Natural killer cell (primary cell): ENCODE results near the gene ITPRID1. TPM values are rescaled to one million over a fixed set of nuclear protein-coding genes. Genes with fewer than 3 reads are reported as not detected.

ENCODE experiments used
- ATAC-seq, 3 donors: fragments of 150-1000 bp in 2 of 3; fragments of 200-7000 bp in 1 of 3; cut with Tn5 transposase; 1 replicate in 1 of 3; 2 replicates in 2 of 3; pipeline ENCODE4 v1.10.0; 2021; ENCODE audit warnings: mild to moderate bottlenecking in 2 of 3, moderate library complexity in 2 of 3
- DNase-seq, 2 donors: peaks; one replicate each; pipeline versions ENCODE4 v3.0.0 to v3.0.0-alpha.2; 2013 to 2021; ENCODE audit warnings: mixed read lengths in 1 of 2
- H3K27ac ChIP-seq: one replicate; pipeline ENCODE4 v1.5.1; 2013; ENCODE audit warnings: mild to moderate bottlenecking, low read length
- H3K27me3 ChIP-seq: one replicate; pipeline ENCODE4 v1.6.1; 2013; ENCODE audit warnings: low read length; ENCODE audit not compliant: control insufficient read depth, insufficient read depth
- H3K36me3 ChIP-seq: one replicate; pipeline ENCODE4 v1.6.1; 2013; ENCODE audit warnings: low read length; ENCODE audit not compliant: control insufficient read depth, insufficient read depth
- H3K4me1 ChIP-seq: one replicate; pipeline ENCODE4 v1.6.1; 2013; ENCODE audit warnings: low read length; ENCODE audit not compliant: control insufficient read depth, insufficient read depth
- H3K4me3 ChIP-seq: one replicate; pipeline ENCODE4 v1.5.1; 2013; ENCODE audit warnings: low read length
- H3K9me3 ChIP-seq: one replicate; pipeline ENCODE4 v1.6.1; 2013; ENCODE audit warnings: low read length; ENCODE audit not compliant: control insufficient read depth, insufficient read depth
- H3K27ac Mint-ChIP-seq, 2 donors: one replicate each; pipeline ENCODE4 v1.8.0; 2022; ENCODE audit warnings: mild to moderate bottlenecking in 2 of 2, mixed read lengths in 2 of 2, moderate library complexity in 1 of 2
- H3K27me3 Mint-ChIP-seq, 2 donors: one replicate each; pipeline ENCODE4 v1.8.0; 2022; ENCODE audit warnings: low read depth in 2 of 2, mixed read lengths in 2 of 2
- H3K36me3 Mint-ChIP-seq: one replicate; pipeline ENCODE4 v1.8.0; 2022; ENCODE audit warnings: mixed read lengths
- H3K4me1 Mint-ChIP-seq, 2 donors: one replicate each; pipeline ENCODE4 v1.8.0; 2022; ENCODE audit warnings: mixed read lengths in 2 of 2
- H3K4me3 Mint-ChIP-seq: one replicate; pipeline ENCODE4 v1.8.0; 2022; ENCODE audit warnings: mild to moderate bottlenecking, moderate library complexity, mixed read lengths
- H3K9me3 Mint-ChIP-seq, 2 donors: one replicate each; pipeline ENCODE4 v1.8.0; 2022; ENCODE audit warnings: mixed read lengths in 2 of 2
- WGBS: methylation state at CpG from one replicate; pipeline ENCODE4 v1.1.7; 2013; ENCODE audit warnings: missing lambda C conversion rate; ENCODE audit not compliant: insufficient coverage; 5-methylcytosine and 5-hydroxymethylcytosine counted together
- intact Hi-C: fragments of 100-400 bp; cut with micrococcal nuclease; formaldehyde crosslinking; loops from one replicate; pipeline ENCODE4 v1.14.2; 2022
- total RNA-seq, 4 donors: library from RNA; stranded (reverse); fragments of 120-200 nt in 1 of 4; gene quantifications; one replicate each; pipeline versions ENCODE4 v1.2.3 to v1.2.4, GENCODE V29; 2013 to 2022
- TF ChIP-seq, protein P1 (sequence below): fragments of 200-600 bp; IDR thresholded peaks from one replicate; pipeline ENCODE4 v1.8.0; 2022; ENCODE audit warnings: antibody characterized with exemption

ITPRID1 gene
- total RNA-seq, 3 donors from 2014 or later (not counting 1 experiment from before 2014, with no cell fraction given), result not detected

DNA sequence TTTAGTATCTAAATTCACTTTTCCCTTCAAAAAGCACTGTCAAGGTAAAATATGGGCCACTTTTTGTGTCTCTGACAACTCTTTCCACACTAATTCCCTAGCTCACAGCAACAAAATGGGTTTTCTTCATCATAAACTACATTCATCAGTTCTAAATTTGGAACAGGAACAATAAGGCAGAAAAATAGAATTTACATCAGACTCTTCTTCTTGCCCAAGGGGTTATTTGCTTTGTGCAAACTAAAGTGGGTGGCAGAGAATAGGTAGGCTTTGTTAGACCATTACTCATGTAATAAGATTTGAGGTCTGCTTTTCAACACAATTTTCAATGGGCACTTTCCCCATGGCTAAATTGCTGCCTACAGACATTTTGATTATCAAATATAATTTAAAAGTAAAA lies 155.6 kb downstream of the ITPRID1 start:
- no peak overlapping the region for H3K4me3 ChIP-seq
- peaks cover 3% of the 10 kb centered on the region for H3K9me3 ChIP-seq
- TF ChIP-seq, protein P1, sequence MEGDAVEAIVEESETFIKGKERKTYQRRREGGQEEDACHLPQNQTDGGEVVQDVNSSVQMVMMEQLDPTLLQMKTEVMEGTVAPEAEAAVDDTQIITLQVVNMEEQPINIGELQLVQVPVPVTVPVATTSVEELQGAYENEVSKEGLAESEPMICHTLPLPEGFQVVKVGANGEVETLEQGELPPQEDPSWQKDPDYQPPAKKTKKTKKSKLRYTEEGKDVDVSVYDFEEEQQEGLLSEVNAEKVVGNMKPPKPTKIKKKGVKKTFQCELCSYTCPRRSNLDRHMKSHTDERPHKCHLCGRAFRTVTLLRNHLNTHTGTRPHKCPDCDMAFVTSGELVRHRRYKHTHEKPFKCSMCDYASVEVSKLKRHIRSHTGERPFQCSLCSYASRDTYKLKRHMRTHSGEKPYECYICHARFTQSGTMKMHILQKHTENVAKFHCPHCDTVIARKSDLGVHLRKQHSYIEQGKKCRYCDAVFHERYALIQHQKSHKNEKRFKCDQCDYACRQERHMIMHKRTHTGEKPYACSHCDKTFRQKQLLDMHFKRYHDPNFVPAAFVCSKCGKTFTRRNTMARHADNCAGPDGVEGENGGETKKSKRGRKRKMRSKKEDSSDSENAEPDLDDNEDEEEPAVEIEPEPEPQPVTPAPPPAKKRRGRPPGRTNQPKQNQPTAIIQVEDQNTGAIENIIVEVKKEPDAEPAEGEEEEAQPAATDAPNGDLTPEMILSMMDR, result no peak
- no peaks in the 10 kb centered on the region for H3K4me1 ChIP-seq
- H3K36me3 ChIP-seq, result no peaks in the 10 kb centered on the region
- H3K27ac ChIP-seq, result no peak overlapping the region
- H3K4me1 Mint-ChIP-seq, result peaks cover 0 to 4% of the 10 kb centered on the region in 2 donors
- no peaks in the 10 kb centered on the region for H3K27me3 ChIP-seq
- intact Hi-C loops, result no loop called here
- no peak overlapping the region for H3K27ac Mint-ChIP-seq
- H3K27me3 Mint-ChIP-seq, result peaks cover 0 to 2% of the 10 kb centered on the region in 2 donors
- H3K4me3 Mint-ChIP-seq, result no peak overlapping the region
- peaks cover 4 to 9% of the 10 kb centered on the region in 2 donors for H3K9me3 Mint-ChIP-seq
- no peaks in the 10 kb centered on the region for H3K36me3 Mint-ChIP-seq
- ATAC-seq (no peak), DNase-seq (no peak)

DNA sequence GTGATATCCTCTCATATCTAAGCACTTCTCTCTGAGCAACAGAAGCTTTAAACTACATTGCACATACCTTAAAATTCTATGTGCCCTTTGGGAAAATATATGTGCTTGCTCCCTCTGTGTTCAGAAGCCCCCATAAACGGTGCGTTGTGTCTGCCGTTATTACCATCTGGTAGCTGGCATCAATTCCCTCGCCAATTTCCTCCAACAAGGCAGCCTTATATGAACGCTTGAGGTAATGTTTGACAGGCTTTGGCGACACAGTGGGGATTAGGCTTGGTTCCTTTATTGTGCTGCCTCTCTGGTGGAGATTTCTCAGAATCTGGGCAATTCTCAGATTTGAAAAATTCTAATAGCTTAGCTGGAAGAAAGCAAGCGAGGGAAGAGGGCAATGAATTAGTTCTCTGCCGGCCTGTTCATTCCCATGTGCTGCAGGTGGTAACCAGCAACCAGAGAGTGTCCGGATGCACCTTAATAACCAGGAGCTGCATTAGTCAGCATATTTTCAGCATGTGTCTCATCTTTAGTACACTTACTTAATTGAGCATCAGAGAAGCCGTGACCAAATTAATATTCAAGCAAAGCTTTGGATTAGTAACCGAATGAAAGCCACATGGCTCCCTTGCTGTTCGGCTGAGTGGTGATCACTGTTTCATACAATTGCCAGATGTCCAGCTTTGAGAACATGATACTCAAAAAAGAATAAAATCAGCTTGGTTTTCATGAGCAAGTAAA lies 165.8 kb downstream of the ITPRID1 start:
- Mint-ChIP-seq H3K4me1 (no peaks in the 10 kb centered on the region), H3K4me3 (no peak overlapping the region), H3K27ac (no peak overlapping the region), H3K9me3 (no peaks in the 10 kb centered on the region), H3K36me3 (no peaks in the 10 kb centered on the region), H3K27me3 (no peaks in the 10 kb centered on the region)
- Histone ChIP-seq H3K4me1 (no peaks in the 10 kb centered on the region), H3K4me3 (no peak overlapping the region), H3K36me3 (no peaks in the 10 kb centered on the region), H3K27me3 (no peaks in the 10 kb centered on the region), H3K9me3 (no peaks in the 10 kb centered on the region), H3K27ac (no peak overlapping the region)
- intact Hi-C loops, result no loop called here
- 93% methylated on average over 12 of the region's 12 CpGs for WGBS
- DNase-seq (no peak), ATAC-seq (no peak)
- TF ChIP-seq, protein P1, result no peak

DNA sequence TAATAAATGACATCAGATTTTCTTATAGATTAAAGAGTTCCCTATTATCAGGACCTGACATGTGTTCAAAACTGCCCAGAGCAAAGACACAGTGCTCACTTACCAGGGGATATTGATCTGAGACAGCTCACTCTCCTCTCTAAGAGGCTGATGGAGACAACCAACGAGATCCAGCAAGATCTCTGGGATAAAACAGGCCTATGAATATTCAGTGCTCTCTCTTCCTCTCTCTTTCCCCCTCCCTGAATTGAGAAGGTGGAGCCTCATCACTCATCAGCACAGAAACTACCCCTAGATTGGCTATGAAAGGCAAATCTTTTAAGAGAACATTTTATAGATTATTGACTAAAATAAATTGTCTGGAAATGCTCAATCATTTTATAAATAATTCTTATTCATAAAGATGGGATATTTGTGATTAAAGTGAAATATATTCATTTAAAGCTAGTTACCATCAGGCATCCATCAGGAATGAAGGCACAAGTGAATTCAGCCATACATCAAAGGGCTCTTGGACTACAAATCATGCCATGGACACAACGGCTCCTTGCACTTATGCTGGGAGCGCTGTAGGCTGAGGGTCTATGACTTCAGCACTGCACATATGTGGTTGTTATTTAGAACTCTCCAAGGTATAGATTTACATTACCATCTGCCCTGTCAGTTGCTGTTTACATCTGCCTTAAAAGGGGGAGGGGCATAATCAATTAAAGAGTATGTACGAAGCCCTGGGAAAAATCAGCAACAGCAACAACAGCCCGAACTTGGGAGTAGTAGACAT lies 169.7 kb downstream of the ITPRID1 start:
- Histone ChIP-seq H3K36me3 (no peaks in the 10 kb centered on the region), H3K27me3 (no peaks in the 10 kb centered on the region), H3K4me1 (no peaks in the 10 kb centered on the region), H3K27ac (no peak overlapping the region), H3K9me3 (no peaks in the 10 kb centered on the region), H3K4me3 (no peak overlapping the region)
- Mint-ChIP-seq H3K9me3 (no peaks in the 10 kb centered on the region), H3K36me3 (no peaks in the 10 kb centered on the region), H3K4me3 (no peak overlapping the region), H3K27me3 (no peaks in the 10 kb centered on the region), H3K4me1 (no peaks in the 10 kb centered on the region), H3K27ac (no peak overlapping the region)
- intact Hi-C loops, result no loop called here
- ATAC-seq (no peak), DNase-seq (no peak)
- TF ChIP-seq, protein P1, result no peak
- 63% methylated on average over 4 of the region's 5 CpGs for WGBS
